Neutrophil (primary cell): ENCODE data around the gene NATD1.
"Not testable (repeated sequence)": the region's sequence is repeated elsewhere in the genome, so short reads cannot be mapped to it uniquely, and the experiment has no call there.

ENCODE experiments used
- H3K27ac ChIP-seq: fragments of 200-600 bp; sonication (generic); 2 replicates; pipeline ENCODE4 v1.5.1; 2016; ENCODE audit warnings: mild to moderate bottlenecking, moderate library complexity
- H3K27me3 ChIP-seq: fragments of 200-600 bp; sonication (generic); 2 replicates; pipeline ENCODE4 v1.6.0; 2016; ENCODE audit warnings: mild to moderate bottlenecking
- H3K36me3 ChIP-seq: fragments of 200-600 bp; sonication (generic); 2 replicates; pipeline ENCODE4 v1.5.1; 2017
- H3K4me1 ChIP-seq, 2 experiments: fragments of 200-600 bp in 1 of 2; sonication (generic) in 1 of 2; 1 replicate in 1 of 2; 2 replicates in 1 of 2; pipeline versions ENCODE4 v1.5.1 to v1.6.1; 2013 to 2016; ENCODE audit warnings: low read depth in 1 of 2, low read length in 1 of 2, mild to moderate bottlenecking in 1 of 2, moderate library complexity in 1 of 2; ENCODE audit not compliant: control insufficient read depth in 1 of 2, insufficient read depth in 1 of 2
- H3K4me3 ChIP-seq, 2 experiments: fragments of 200-600 bp in 1 of 2; sonication (generic) in 1 of 2; 1 replicate in 1 of 2; 2 replicates in 1 of 2; pipeline ENCODE4 v1.5.1; 2013 to 2016; ENCODE audit warnings: low read depth in 1 of 2, low read length in 1 of 2, mild to moderate bottlenecking in 1 of 2, moderate library complexity in 1 of 2
- H3K9me3 ChIP-seq: fragments of 200-600 bp; sonication (generic); 2 replicates; pipeline ENCODE4 v1.5.1; 2016
- CTCF ChIP-seq: fragments of 200-600 bp; sonication (generic); IDR thresholded peaks from 2 replicates; pipeline ENCODE4 v1.5.1; 2016; ENCODE audit warnings: antibody characterized with exemption

The NATD1 gene

GRCh38 chr17:21199311-21199710 is 53.9 kb downstream of the NATD1 start:
- Histone ChIP-seq H3K4me1 (peaks cover 5 to 10% of the 10 kb centered on the region in 2 experiments), H3K4me3 (no peak overlapping the region), H3K36me3 (peaks cover 45% of the 10 kb centered on the region), H3K27me3 (no peaks in the 10 kb centered on the region), H3K9me3 (no peaks in the 10 kb centered on the region), H3K27ac (peak overlapping the region; percentile 46)
- no peak for TF ChIP-seq CTCF

DNA sequence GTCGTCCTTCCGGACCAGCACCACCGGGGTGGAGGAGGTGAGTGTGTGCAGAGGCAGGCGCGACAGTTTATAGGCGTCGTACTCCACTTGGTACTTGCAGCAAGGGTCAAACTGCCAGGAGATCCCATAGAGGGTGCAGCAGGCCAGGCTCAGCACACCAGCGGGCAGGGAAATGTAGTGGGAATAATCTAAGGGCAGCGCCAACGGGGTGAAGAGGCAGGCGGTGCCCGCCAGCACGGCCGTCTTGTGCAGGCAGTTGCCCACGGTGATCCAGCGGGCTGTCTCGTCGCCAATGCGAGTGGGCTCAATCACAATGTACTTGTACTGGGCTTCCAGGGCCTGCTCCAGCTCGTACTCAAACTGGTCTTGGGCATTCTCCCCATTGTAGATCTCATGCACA is 54.8 kb downstream of the NATD1 start:
- Histone ChIP-seq H3K36me3 (peaks cover 48% of the 10 kb centered on the region), H3K27ac (no peak overlapping the region), H3K4me1 (peaks cover 5 to 10% of the 10 kb centered on the region in 2 experiments), H3K9me3 (no peaks in the 10 kb centered on the region), H3K4me3 (no peak overlapping the region), H3K27me3 (no peaks in the 10 kb centered on the region)
- no peak for TF ChIP-seq CTCF

GRCh38 chr17:21196126-21196525 is 57.1 kb downstream of the NATD1 start:
- Histone ChIP-seq H3K4me3 (no peak overlapping the region), H3K36me3 (peaks cover 47% of the 10 kb centered on the region), H3K4me1 (peaks cover 0 to 7% of the 10 kb centered on the region in 2 experiments), H3K9me3 (no peaks in the 10 kb centered on the region), H3K27ac (no peak overlapping the region), H3K27me3 (no peaks in the 10 kb centered on the region)
- no peak for TF ChIP-seq CTCF

DNA sequence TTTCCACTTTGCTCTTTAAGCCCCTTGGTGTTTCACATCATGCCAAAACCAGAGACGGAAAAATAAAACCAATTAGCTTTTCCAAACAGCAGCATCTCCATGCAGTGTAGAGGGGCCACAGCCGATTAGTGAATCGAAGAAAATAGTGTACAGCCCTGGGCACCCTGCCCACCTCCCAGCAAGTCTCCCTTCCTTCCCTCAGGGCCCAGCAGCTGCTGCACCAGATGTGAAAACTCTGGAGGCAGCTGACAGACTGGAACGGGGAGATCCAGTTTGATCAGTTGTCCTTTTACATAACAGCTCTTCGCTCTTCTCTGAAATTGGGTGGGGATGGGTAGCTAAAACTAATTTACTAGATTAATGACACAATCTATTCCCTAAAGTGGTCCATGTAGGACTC is 58.5 kb downstream of the NATD1 start:
- H3K27me3 ChIP-seq: no peaks in the 10 kb centered on the region
- H3K4me1 ChIP-seq: peaks cover 0 to 7% of the 10 kb centered on the region in 2 experiments
- H3K4me3 ChIP-seq: no peak overlapping the region
- H3K27ac ChIP-seq: no peak overlapping the region
- H3K9me3 ChIP-seq: no peaks in the 10 kb centered on the region
- H3K36me3 ChIP-seq: peaks cover 61% of the 10 kb centered on the region
- no peak for TF ChIP-seq CTCF

DNA sequence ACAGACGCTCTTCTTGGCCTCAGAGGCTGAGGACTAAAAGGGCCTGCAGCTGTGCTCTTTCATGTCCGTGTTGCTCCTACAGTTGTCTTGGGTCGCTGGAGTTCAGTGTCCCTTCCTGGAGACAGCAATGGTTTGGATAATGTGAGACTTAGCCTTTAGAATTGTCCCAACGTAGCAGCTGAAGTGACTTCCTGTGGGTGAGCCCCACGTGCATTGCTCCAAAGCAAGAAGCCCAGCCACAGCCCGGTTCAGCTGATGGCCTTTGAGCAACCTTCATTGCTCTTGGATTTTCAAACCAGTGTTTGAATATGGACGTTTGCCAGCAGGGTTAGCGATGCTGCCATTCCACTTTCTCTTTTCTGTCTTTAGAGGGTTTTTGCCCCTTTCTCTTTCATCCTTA is 59.0 kb downstream of the NATD1 start:
- H3K4me1 ChIP-seq: peaks cover 0 to 7% of the 10 kb centered on the region in 2 experiments
- H3K9me3 ChIP-seq: no peaks in the 10 kb centered on the region
- no peak overlapping the region for H3K4me3 ChIP-seq
- no peak for TF ChIP-seq CTCF
- peak overlapping the region; percentile 13 for H3K27ac ChIP-seq
- H3K36me3 ChIP-seq: peaks cover 64% of the 10 kb centered on the region
- H3K27me3 ChIP-seq: no peaks in the 10 kb centered on the region

GRCh38 chr17:21193031-21193430 is 60.2 kb downstream of the NATD1 start:
- H3K4me1 ChIP-seq: peaks cover 0 to 7% of the 10 kb centered on the region in 2 experiments
- H3K9me3 ChIP-seq: no peaks in the 10 kb centered on the region
- no peak overlapping the region for H3K4me3 ChIP-seq
- TF ChIP-seq CTCF: no peak
- no peak overlapping the region for H3K27ac ChIP-seq
- peaks cover 68% of the 10 kb centered on the region for H3K36me3 ChIP-seq
- H3K27me3 ChIP-seq: no peaks in the 10 kb centered on the region

DNA sequence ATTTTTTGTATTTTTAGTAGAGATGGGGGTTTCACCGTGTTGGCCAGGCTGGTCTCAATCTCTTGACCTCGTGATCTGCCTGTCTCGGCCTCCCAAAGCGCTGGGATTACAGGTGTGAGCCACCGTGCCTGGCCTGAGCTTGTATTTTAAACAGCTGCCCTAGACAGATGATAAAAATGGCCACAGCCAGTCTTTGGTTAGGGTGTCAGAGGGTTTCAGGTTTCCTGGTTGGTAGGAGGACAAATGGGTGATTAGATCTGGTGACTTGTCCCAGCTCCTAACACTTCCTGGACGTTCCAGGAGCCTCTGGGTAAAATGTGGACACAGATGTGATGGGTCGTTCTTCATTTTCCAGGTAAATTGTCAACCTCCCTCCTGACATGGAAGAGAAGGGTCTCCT is 60.8 kb downstream of the NATD1 start:
- H3K4me3 ChIP-seq, H3K4me1 ChIP-seq, H3K9me3 ChIP-seq, H3K27me3 ChIP-seq: not testable (repeated sequence)
- Histone ChIP-seq H3K27ac (peak overlapping the region; percentile 60), H3K36me3 (peaks cover 62% of the 10 kb centered on the region)
